GM18873 (cell line): ENCODE results near the gene ECD.

Experiments used
- ATAC-seq: cut with Tn5 transposase; IDR thresholded peaks from one replicate; pipeline ENCODE4 v1.9.1; 2021; ENCODE audit warnings: mild to moderate bottlenecking, moderate library complexity, moderate number of reproducible peaks; ENCODE audit not compliant: unreplicated experiment, low FRiP score

Gene ECD

GRCh38 chr10:73167783-73168464, at the start of gene ECD, which contains the start of gene FAM149B1:
Gene ECD, minus strand, starts transcription at chr10:73168008. Its CDS starts 4,071 bp downstream, at chr10:73163937.
Gene FAM149B1, plus strand, starts transcription at chr10:73168119. Its CDS starts 221 bp downstream, at chr10:73168340.
- peak; percentile 77 for ATAC-seq

DNA sequence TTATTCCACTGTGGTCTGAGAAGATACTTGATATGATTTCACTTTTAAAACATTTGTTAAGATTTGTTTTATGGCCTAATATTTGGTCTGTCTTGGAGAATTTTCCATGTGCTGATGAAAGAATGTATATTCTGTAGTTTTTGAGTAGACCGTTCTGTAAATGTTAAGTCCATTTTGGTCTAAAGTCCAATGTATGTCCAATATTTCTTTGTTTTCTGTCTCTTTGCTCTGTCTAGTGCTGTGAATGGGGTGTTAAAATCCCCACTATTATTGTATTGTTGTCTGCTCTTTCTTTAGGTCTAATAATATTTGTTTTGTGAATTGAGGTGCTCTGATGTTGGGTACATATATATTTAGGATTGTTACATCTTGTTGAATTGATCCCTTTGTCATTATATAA, 47.9 kb upstream of the ECD start:
- no peak for ATAC-seq

DNA sequence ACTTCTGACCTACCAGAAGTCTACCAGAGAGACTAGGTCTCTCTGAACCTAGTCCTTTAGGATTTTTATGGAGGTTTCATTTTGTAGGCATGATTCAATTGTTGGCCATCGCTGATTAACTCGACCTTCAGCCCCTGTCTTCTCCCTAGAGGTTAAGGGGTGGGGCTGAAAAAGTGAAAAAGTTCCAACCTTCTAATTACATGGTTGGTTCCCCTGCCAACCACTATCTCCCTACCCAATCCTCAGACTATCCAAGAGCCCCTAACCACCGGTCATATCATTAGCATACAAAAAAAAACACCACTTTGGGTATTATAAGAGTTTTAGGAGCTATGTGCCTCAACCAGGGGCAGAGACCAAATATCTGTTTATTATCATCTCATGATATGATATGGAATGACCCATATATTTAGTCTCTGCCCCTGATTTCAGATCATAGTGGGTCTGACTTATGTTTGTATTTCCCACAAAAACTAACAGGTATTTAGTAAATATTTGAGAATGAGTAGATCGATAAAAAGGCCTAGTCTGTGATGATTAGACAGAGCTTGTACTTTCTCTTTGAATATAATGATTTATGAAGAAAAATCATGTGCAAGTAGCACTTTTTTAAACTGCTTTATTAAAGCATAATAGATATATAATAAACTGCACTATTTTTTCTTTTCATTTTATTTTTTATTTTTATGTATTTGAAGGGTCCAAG, 43.5 kb upstream of the ECD start:
- ATAC-seq, result no peak

DNA sequence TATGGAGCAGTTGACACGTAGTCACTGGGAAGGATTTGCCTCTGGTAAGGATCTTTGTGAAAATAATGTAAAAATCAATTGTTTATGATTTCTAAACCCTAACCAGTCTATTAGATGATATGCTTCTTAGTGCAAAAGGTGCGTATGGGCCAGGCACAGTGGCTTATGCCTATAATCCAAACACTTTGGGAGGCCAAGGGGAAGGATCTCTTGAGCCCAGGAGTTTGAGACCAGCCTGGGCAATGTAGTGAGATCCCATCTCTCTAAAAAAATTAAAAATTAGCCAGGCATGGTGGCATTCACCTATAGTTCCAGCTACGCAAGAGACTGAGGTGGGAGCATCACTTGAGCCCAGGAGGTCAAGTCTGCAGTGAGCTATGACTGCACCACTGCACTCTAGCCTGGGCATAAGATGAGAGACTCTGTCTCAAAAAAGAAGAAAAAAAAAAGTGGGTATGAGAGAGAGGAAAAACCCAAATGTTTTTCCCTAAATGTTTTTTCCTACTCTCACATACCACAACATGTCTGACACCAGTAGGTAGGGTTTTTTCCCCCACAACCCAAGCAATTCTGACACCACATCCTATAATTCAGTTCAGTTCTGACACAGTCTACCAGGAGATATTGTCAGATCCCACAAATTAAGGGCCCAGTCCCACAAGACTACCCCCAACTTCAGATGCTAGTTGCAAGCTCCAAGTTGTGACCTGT, 42.7 kb upstream of the ECD start:
- no peak for ATAC-seq

DNA sequence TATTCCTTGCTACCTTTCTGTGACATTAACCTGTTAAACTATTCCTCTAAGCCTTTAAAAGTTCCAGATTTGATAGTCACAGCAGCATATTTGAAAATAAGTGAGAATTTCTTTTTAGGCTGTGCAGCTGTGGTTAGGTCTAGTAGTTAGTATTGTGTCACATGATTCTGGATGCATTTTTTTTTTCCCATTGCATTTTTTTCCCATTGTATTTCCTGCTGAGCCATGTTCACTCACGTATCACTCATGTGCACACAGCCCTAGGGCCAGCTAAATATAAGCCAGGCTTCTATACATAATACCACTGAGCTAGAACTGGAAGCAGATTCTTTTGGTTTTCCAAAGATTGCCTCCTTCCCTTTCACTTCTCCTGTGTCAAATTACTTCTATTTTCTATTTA, 41.9 kb upstream of the ECD start:
- no peak for ATAC-seq

DNA sequence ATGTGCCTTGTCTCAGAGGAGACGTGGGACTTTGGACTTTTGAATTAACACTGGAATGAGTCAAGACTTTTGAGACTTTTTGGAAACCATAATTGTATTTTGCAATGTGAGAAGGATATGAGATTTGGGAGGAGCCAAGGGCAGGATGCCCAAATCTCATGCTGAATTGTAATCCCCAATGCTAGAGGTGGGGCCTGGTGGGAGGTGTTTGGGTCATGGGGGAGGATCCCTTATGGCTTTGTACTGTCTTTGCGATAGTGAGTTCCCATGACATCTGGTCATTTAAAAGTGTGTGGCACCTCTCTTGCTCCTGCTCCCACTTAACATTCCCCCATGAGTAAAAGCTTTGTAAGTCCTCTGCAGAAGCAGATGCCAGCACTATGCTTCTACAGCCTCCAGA, 40.1 kb upstream of the ECD start:
- ATAC-seq, result no peak

DNA sequence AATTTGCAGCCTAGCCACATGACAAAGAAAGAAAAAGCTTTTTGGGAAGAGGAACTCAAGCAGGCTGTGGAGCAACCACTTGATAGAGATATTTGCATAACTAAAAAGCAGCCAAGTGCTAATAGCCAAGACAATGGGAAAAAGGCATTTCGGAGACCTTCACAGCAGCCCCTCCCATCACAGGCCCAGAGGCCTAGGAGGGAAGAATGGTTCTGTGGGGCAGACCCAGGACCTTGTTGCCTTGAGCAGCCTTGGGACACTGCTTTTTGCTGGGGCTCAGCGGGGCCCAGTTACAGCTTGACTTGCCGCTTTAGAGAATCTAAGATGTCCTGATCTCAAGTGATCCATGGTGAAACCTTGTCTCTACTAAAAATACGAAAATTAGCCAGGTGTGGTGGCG, 38.6 kb upstream of the ECD start:
- ATAC-seq, result no peak

GRCh38 chr10:73205890-73206289, 38.1 kb upstream of the ECD start:
- no peak for ATAC-seq

DNA sequence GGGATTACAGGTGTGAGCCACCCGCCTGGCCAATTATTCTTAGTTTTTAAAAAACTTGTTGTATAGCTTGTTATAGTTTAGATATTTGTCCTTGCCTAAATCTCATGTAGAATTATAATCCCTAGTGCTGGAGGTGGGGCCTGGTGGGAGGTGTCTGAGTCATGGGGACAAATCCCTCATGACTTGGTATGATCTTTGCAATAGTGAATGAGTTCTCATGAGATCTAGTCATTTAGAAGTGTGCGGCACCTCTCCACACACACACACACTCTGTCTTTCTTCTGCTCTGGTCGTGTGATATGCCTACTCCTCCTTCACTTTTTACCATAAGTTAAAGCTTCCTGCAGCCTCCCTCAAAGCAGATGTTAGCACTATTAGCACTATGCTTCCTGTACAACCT, 37.3 kb upstream of the ECD start:
- no peak for ATAC-seq

DNA sequence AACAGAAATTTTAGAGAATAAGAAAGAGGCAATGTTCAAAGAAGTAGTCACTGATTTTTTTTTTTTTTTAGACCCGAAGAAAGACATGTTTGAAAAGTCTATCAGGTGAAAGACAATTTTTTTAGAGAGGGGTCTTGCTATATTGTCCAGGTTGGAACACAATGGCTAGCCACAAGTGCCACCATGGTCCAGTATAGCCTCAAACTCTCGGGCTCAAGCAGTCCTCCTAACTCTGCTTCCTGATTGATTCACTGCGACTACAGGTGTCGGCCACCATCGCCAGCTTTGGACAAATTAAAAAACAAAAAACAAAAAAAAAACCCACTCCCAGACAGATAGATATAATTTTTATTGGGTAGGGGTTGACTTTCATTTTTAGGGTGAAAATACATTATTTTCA, 22.4 kb upstream of the ECD start:
- no peak for ATAC-seq

- ATAC-seq, result no peak
These were observed 18.5 kb upstream of the ECD start for GRCh38 chr10:73186266-73186665.

DNA sequence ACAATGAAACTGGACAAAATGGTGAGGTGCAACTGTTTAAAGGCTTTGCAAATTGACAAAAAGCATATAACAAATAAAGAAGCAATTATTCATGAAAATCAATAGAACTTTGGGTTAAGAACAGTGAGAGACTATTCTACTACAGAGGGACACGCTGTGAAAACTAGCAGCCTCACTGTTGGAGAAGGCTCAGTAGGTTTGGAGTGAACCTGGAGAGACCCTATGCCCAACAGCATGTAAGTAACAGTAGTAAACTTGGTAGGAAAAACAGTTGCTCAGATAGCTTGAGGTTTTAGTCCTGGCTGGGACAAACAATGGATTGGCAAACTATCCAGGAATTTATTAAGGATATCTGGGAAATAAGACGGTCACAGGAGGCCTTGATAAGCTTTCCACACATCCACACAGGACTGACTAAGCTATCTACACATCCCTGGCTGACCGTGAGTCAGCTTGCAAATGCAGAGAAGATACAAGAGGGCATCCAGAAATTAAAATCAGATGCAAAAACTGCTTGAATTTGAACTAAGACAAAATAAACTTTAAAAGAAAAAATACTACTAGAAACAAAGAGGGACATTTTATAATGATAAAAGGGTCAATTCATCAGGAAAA, 16.0 kb upstream of the ECD start:
- no peak for ATAC-seq

GRCh38 chr10:73182568-73182967, 14.8 kb upstream of the ECD start:
- no peak for ATAC-seq

DNA sequence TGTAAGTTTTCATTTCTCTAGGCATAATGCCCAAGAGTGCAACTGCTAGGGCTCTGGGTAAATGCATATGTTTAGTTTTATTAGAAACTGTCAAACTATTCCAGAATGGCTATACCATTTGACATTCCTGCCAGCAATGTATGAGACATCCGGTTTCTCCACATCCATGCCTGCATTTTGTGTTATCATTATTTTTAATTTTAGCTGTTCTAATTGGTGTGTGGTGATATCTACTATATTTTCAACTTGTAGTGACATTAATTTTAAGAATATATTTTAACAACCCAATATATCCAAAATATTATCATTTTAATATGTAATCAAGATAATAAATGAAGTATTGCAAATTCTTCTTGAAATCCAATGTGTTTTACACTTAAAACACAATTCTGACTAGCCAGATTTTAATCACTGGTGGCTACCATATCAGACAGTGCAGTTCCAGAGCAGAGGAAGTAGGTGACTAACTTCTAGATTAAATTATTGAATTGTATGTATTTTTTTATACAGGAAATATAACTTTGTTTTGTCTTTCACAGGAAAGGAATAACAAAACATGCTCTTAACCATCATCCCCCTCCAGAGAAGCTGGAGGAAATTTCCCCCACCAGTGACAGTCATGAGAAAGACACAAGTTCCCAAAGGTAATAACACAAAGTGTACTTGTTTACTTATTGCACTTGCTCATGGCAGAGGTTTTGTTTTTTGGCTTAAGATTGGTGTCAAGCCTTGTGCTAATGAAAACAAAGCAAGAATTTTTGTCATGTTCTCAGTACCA, 6.5 kb upstream of the ECD start:
- ATAC-seq, result no peak

- no peak for ATAC-seq
These were observed 5.1 kb upstream of the ECD start for GRCh38 chr10:73172867-73173266.

GRCh38 chr10:73169320-73169719, 1.5 kb upstream of the ECD start:
- ATAC-seq, result no peak

GRCh38 chr10:73168465-73168803, 626 bp upstream of the ECD start:
- no peak for ATAC-seq

DNA sequence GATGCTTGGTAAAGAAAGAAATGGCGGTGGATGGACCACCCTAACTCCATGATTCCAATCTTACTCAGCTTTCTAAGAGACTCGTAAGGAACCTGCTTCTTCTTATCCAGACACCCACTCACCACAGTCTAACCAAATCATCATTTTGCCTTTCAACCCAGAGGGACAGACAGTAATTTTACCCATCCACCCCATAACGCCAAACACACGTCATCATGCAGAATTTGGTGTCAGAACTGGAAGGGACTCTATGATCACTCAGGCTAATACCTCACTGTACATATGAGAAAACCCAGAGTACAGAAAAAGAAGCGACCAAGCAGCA, 388 bp downstream of the ECD start:
- no peak for ATAC-seq

GRCh38 chr10:73166972-73167371, 836 bp downstream of the ECD start:
- ATAC-seq, result no peak

GRCh38 chr10:73163096-73163495, 4.7 kb downstream of the ECD start:
- ATAC-seq, result no peak

GRCh38 chr10:73161662-73162061, 6.1 kb downstream of the ECD start:
- ATAC-seq, result no peak
